K562 (cell line): Measurements from ENCODE around the gene NKAIN1. TPM values are rescaled to one million over a fixed set of nuclear protein-coding genes. Genes with fewer than 3 reads are reported as not detected.

Experiments
- ATF7 ChIP-seq: fragments of 450-650 bp; IDR thresholded peaks from 2 replicates; pipeline ENCODE4 v1.7.1; 2014; ENCODE audit warnings: mild to moderate bottlenecking, moderate library complexity
- CBFB ChIP-seq: sonication (generic); formaldehyde crosslinking; IDR thresholded peaks from 2 replicates; pipeline ENCODE4 v1.4.0; 2020; ENCODE audit warnings: mild to moderate bottlenecking, missing genetic modification reagents
- GATA2 ChIP-seq: sonication (generic); formaldehyde crosslinking; IDR thresholded peaks from 2 replicates; pipeline ENCODE4 v1.4.0; 2020; ENCODE audit warnings: mild to moderate bottlenecking, missing genetic modification reagents
- GTF2A2 ChIP-seq: IDR thresholded peaks from 2 replicates; pipeline ENCODE4 v1.6.1; 2016; ENCODE audit warnings: mild to moderate bottlenecking, missing genetic modification characterization, missing compliant biosample characterization
- HDAC6 ChIP-seq: IDR thresholded peaks from 2 replicates; pipeline ENCODE4 v1.6.1; 2012; ENCODE audit warnings: low read depth, mild to moderate bottlenecking, control low read depth, inconsistent platforms, low read length, moderate library complexity
- MYC ChIP-seq, 2 experiments: fragments of 250-450 bp in 1 of 2; sonication (Bioruptor Pico) in 1 of 2; IDR thresholded peaks; 2 replicates each; pipeline versions ENCODE4 v1.5.1 to v1.6.1; 2012 to 2021; ENCODE audit warnings: low read depth in 2 of 2, borderline replicate concordance in 1 of 2, improper control_type of control experiment in 1 of 2, low read length in 1 of 2, mild to moderate bottlenecking in 1 of 2, moderate library complexity in 1 of 2
- NFRKB ChIP-seq: fragments of 450-650 bp; IDR thresholded peaks from 2 replicates; pipeline ENCODE4 v1.6.1; 2016; ENCODE audit warnings: low read depth
- PHF21A ChIP-seq: fragments of 450-650 bp; IDR thresholded peaks from 2 replicates; pipeline ENCODE4 v1.6.1; 2017; ENCODE audit warnings: low read depth, borderline replicate concordance
- RBBP5 ChIP-seq: fragments of 200-600 bp; sonication (generic); IDR thresholded peaks from 2 replicates; pipeline ENCODE4 v1.6.1; 2012; ENCODE audit warnings: borderline replicate concordance, mild to moderate bottlenecking, low read length, control low read depth, inconsistent platforms; ENCODE audit not compliant: insufficient read depth, poor library complexity, severe bottlenecking
- THRA ChIP-seq: fragments of 450-650 bp; IDR thresholded peaks from 2 replicates; pipeline ENCODE4 v1.6.1; 2017; ENCODE audit warnings: mild to moderate bottlenecking, moderate library complexity
- ZNF253 ChIP-seq: fragments of 250-450 bp; sonication (Bioruptor Pico); conservative IDR thresholded peaks from 2 replicates; pipeline ENCODE4 v1.6.1; 2021; ENCODE audit warnings: mild to moderate bottlenecking
- ZNF384 ChIP-seq: IDR thresholded peaks from 2 replicates; pipeline ENCODE4 v1.6.1; 2012; ENCODE audit warnings: low read depth, low read length, improper control_type of control experiment
- ZNF444 ChIP-seq: fragments of 250-450 bp; sonication (Bioruptor Pico); IDR thresholded peaks from 2 replicates; pipeline ENCODE4 v1.4.0; 2020; ENCODE audit warnings: mild to moderate bottlenecking, moderate library complexity
- ZNF609 ChIP-seq: sonication (generic); formaldehyde crosslinking; IDR thresholded peaks from 2 replicates; pipeline ENCODE4 v1.8.1; 2023; ENCODE audit warnings: missing genetic modification reagents, mild to moderate bottlenecking, borderline replicate concordance
- ZZZ3 ChIP-seq: fragments of 450-650 bp; IDR thresholded peaks from 2 replicates; pipeline ENCODE4 v1.6.1; 2016; ENCODE audit warnings: antibody characterized with exemption, mild to moderate bottlenecking, moderate library complexity
- polyA plus RNA-seq, 8 experiments: library from polyadenylated mRNA; depleted of rRNA in 4 of 8; stranded (reverse) in 5 of 8; unstranded in 3 of 8; fragments of >200 nt; fragmentation: Nextera tagmentation in 2 of 8; fragmentation: Illumina TruSeq in 1 of 8; extraction: Ambion mirVana in 2 of 8; extraction: Trizol in 1 of 8; gene quantifications; 2 replicates each; pipeline versions ENCODE4 v1.2.1 to v1.2.3, GENCODE V29; 2011 to 2014; ENCODE audit warnings: inconsistent platforms in 1 of 8, missing spikeins in 1 of 8
- total RNA-seq, 7 experiments: library from RNA; depleted of rRNA in 6 of 7; stranded (reverse); fragments of >200 nt in 6 of 7; fragmentation: Illumina TruSeq in 2 of 7; extraction: Trizol in 2 of 7; gene quantifications; 2 replicates each; pipeline versions ENCODE4 v1.2.1 to v1.2.3, GENCODE V29; 2011 to 2021; ENCODE audit warnings: low replicate concordance in 1 of 7
- TF ChIP-seq, protein P1 (sequence below): IDR thresholded peaks from 2 replicates; pipeline ENCODE4 v1.6.1; 2011; ENCODE audit warnings: borderline replicate concordance, low read depth, mild to moderate bottlenecking, moderate library complexity, low read length; ENCODE audit not compliant: insufficient read depth, poor library complexity, severe bottlenecking
- TF ChIP-seq, protein P2 (sequence below): sonication (generic); formaldehyde crosslinking; IDR thresholded peaks from 2 replicates; pipeline ENCODE4 v1.8.0; 2022; ENCODE audit warnings: missing genetic modification reagents, mild to moderate bottlenecking, borderline replicate concordance

NKAIN1 gene
- total and polyA plus RNA-seq, 9 of the 15 experiments (the other 6 are each of a cell fraction or from before 2014, with no cell fraction given) = 0.03 to 0.22 (median 0.04) TPM; not detected in 3

DNA sequence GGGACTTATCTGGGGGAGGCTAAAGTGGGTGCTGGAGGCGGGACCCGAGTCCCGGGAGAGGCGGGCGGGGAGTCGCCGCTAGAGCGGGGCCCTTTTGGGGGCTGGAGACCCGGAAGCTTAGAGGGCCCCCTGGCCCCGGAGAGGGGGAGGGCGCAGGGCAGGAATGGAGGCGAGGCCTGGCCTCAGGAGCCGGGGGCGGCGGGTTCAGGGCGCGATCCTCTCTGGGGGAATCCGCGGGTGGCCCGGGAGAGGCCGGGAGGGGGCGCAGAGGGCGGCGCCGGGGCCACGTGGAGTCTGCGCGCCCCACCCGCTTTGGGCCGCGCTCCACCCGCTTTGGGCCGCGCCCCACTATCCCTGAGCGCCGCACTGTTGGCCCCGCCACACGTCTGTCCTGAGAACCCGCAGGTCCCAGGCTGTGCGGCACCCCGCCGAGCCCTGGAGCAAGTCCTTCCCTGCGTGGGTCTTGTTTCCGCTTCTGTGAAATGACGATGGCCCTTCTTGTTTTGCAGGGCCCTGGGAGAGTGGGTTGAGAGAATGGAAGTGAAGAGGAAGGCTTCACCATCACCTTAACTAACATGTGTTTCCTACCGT is 84.4 kb downstream of the NKAIN1 start (continued):
- TF ChIP-seq, protein P1, sequence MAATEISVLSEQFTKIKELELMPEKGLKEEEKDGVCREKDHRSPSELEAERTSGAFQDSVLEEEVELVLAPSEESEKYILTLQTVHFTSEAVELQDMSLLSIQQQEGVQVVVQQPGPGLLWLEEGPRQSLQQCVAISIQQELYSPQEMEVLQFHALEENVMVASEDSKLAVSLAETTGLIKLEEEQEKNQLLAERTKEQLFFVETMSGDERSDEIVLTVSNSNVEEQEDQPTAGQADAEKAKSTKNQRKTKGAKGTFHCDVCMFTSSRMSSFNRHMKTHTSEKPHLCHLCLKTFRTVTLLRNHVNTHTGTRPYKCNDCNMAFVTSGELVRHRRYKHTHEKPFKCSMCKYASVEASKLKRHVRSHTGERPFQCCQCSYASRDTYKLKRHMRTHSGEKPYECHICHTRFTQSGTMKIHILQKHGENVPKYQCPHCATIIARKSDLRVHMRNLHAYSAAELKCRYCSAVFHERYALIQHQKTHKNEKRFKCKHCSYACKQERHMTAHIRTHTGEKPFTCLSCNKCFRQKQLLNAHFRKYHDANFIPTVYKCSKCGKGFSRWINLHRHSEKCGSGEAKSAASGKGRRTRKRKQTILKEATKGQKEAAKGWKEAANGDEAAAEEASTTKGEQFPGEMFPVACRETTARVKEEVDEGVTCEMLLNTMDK = peak; percentile 85
- TF ChIP-seq HDAC6 (no peak), CBFB (CRISPR knock-in tag) (no peak), NFRKB (no peak), ZNF444 (CRISPR knock-in tag) (no peak), RBBP5 (peak; percentile 59), ZNF609 (CRISPR knock-in tag) (no peak), GATA2 (no peak), ZNF384 (0 out of 2 replicates have a peak, but pooled peaks have one; percentile 13), GTF2A2 (tag) (no peak), ATF7 (peak; percentile 75; the same call in 1 of the 2 replicates), MYC (IDR thresholded peaks at IDR 0.05; ENCODE audit: low read depth, low read length) (peak; percentile 99), MYC (CRISPR knock-in tag; IDR thresholded peaks at IDR 0.05; ENCODE audit: borderline replicate concordance, low read depth) (no peak), PHF21A (no peak), THRA (no peak), ZNF253 (CRISPR knock-in tag) (no peak), ZZZ3 (no peak)
- TF ChIP-seq, protein P2, sequence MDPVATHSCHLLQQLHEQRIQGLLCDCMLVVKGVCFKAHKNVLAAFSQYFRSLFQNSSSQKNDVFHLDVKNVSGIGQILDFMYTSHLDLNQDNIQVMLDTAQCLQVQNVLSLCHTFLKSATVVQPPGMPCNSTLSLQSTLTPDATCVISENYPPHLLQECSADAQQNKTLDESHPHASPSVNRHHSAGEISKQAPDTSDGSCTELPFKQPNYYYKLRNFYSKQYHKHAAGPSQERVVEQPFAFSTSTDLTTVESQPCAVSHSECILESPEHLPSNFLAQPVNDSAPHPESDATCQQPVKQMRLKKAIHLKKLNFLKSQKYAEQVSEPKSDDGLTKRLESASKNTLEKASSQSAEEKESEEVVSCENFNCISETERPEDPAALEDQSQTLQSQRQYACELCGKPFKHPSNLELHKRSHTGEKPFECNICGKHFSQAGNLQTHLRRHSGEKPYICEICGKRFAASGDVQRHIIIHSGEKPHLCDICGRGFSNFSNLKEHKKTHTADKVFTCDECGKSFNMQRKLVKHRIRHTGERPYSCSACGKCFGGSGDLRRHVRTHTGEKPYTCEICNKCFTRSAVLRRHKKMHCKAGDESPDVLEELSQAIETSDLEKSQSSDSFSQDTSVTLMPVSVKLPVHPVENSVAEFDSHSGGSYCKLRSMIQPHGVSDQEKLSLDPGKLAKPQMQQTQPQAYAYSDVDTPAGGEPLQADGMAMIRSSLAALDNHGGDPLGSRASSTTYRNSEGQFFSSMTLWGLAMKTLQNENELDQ (CRISPR knock-in tag) = no peak
